Measurements from ENCODE around the gene ZNF207. TPM values are rescaled to one million over a fixed set of nuclear protein-coding genes. Genes with fewer than 3 reads are reported as not detected.
"Not testable (repeated sequence)": the region's sequence is repeated elsewhere in the genome, so short reads cannot be mapped to it uniquely, and the experiment has no call there.

ZNF207 gene
- polyA plus RNA-seq, 2 of the 4 experiments (the other 2 are of a cell fraction) = 208 to 292 TPM

- FAIRE-seq (no peak), ATAC-seq (no peak), DNase-seq (ENCODE audit: low read depth in 1 of 2, low spot score in 1 of 2) (no peak)
- ChIA-PET CTCF (interaction anchor here (1.4 to 2.6 kb wide), 2 partner anchors 13 to 58 kb away, joined by 5 to 7 read pairs; partner anchors contain the start of gene PSMD11), POLR2A (interaction anchor here (1.3 kb wide), 1 partner anchor 9 kb away, joined by 4 read pairs; no protein-coding TSS in a partner anchor)
- H3K4me2 ChIP-seq = no peak overlapping the region
- no peak overlapping the region for H3K4me3 ChIP-seq
- TF ChIP-seq EHMT2 (IDR thresholded peaks at IDR 0.05; ENCODE audit: low read depth) (no peak), HOXB5 (CRISPR knock-in tag; IDR thresholded peaks at IDR 0.05) (no peak), SREBF2 (IDR thresholded peaks at IDR 0.05) (no peak), POLR2AphosphoS2 (conservative IDR thresholded peaks at IDR 0.05; ENCODE audit: low read length) (no peak), ELK1 (IDR thresholded peaks at IDR 0.05; ENCODE audit: low read depth, low read length) (no peak), ESRRA (IDR thresholded peaks at IDR 0.05; ENCODE audit: borderline replicate concordance, low read length) (no peak), JUNB (IDR thresholded peaks at IDR 0.05) (no peak), NPAS2 (CRISPR knock-in tag; IDR thresholded peaks at IDR 0.05; ENCODE audit: borderline replicate concordance) (no peak), FOSB (CRISPR knock-in tag; IDR thresholded peaks at IDR 0.05) (no peak)
- TF ChIP-seq, protein P1, sequence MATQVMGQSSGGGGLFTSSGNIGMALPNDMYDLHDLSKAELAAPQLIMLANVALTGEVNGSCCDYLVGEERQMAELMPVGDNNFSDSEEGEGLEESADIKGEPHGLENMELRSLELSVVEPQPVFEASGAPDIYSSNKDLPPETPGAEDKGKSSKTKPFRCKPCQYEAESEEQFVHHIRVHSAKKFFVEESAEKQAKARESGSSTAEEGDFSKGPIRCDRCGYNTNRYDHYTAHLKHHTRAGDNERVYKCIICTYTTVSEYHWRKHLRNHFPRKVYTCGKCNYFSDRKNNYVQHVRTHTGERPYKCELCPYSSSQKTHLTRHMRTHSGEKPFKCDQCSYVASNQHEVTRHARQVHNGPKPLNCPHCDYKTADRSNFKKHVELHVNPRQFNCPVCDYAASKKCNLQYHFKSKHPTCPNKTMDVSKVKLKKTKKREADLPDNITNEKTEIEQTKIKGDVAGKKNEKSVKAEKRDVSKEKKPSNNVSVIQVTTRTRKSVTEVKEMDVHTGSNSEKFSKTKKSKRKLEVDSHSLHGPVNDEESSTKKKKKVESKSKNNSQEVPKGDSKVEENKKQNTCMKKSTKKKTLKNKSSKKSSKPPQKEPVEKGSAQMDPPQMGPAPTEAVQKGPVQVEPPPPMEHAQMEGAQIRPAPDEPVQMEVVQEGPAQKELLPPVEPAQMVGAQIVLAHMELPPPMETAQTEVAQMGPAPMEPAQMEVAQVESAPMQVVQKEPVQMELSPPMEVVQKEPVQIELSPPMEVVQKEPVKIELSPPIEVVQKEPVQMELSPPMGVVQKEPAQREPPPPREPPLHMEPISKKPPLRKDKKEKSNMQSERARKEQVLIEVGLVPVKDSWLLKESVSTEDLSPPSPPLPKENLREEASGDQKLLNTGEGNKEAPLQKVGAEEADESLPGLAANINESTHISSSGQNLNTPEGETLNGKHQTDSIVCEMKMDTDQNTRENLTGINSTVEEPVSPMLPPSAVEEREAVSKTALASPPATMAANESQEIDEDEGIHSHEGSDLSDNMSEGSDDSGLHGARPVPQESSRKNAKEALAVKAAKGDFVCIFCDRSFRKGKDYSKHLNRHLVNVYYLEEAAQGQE (IDR thresholded peaks at IDR 0.05) = no peak
- WGBS (ENCODE audit: missing lambda C conversion rate) = 92% methylated on average over 5 of the region's 5 CpGs
- H3K27ac ChIP-seq = no peak overlapping the region
- peaks cover 22% of the 10 kb centered on the region for H3K4me1 ChIP-seq
- H3K9me3 ChIP-seq = no peaks in the 10 kb centered on the region
These were observed 36.0 kb downstream of the ZNF207 start for GRCh38 chr17:32385971-32386370.

- CTCF ChIA-PET = interaction anchor here (0.7 to 2.6 kb wide), 3 partner anchors 12 to 57 kb away, joined by 3 to 7 read pairs (median 5); partner anchors contain the start of gene PSMD11
These were observed 36.9 kb downstream of the ZNF207 start for GRCh38 chr17:32386844-32387243.

DNA sequence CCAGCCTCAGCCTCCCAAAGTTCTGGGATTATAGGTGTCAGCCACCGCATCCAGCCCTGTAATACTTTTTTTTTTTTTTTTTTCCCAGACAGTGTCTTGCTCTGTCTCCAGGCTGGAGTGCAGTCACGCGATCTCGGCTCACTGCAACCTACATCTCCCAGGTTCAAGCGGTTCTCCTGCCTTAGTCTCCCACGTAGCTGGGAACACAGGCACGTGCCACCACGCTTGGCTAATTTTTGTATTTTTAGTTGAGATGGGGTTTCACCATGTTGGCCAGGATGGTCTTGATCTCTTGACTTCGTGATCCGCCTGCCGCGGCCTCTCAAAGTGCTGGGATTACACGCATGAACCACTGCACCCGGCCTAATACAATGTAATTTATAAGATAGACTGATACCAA is 38.2 kb downstream of the ZNF207 start:
- not testable (repeated sequence) for H3K4me1 ChIP-seq; H3K4me3 ChIP-seq; FAIRE-seq; DNase-seq (ENCODE audit: low read depth in 1 of 2, low spot score in 1 of 2); H3K27ac ChIP-seq; H3K4me2 ChIP-seq; ATAC-seq; H3K9me3 ChIP-seq
- WGBS (ENCODE audit: missing lambda C conversion rate) = 97% methylated on average over 14 of the region's 14 CpGs
- ChIA-PET CTCF (interaction anchor here (0.6 to 2.6 kb wide), 2 partner anchors 11 to 17 kb away, joined by 3 to 7 read pairs; no protein-coding TSS in a partner anchor), POLR2A (interaction anchor here (0.7 kb wide), 1 partner anchor 27 kb away, joined by 3 read pairs; no protein-coding TSS in a partner anchor)

More at GRCh38 chr17:32386844-32387243, 36.9 kb downstream of the ZNF207 start:
- ATAC-seq (0 out of 6 replicates have a peak, but pooled peaks of 1 of the 2 experiments have one; percentile 3), DNase-seq (ENCODE audit: low read depth in 1 of 2, low spot score in 1 of 2) (no peak), FAIRE-seq (no peak)
- no peak overlapping the region for H3K4me2 ChIP-seq
- no peak overlapping the region for H3K4me3 ChIP-seq
- peaks cover 13% of the 10 kb centered on the region for H3K4me1 ChIP-seq
- no peaks in the 10 kb centered on the region for H3K9me3 ChIP-seq
- TF ChIP-seq POLR2AphosphoS2 (conservative IDR thresholded peaks at IDR 0.05; ENCODE audit: low read length) (no peak), KDM1A (IDR thresholded peaks at IDR 0.05; ENCODE audit: low read depth) (no peak), E2F6 (IDR thresholded peaks at IDR 0.05; ENCODE audit: borderline replicate concordance, low read depth) (no peak), ZC3H11A (IDR thresholded peaks at IDR 0.05) (no peak), JUNB (IDR thresholded peaks at IDR 0.05) (no peak), HOXA7 (CRISPR knock-in tag; IDR thresholded peaks at IDR 0.05) (no peak), KDM5A (IDR thresholded peaks at IDR 0.05) (no peak), TFCP2L1 (CRISPR knock-in tag; IDR thresholded peaks at IDR 0.05) (no peak), HOXB5 (CRISPR knock-in tag; IDR thresholded peaks at IDR 0.05) (no peak), MAFK (IDR thresholded peaks at IDR 0.05; ENCODE audit: partially characterized antibody) (no peak), ATOH8 (CRISPR knock-in tag; IDR thresholded peaks at IDR 0.05; ENCODE audit: low read depth) (no peak), MAZ (IDR thresholded peaks at IDR 0.05; ENCODE audit: borderline replicate concordance, low read depth, low read length) (no peak), EP300 (IDR thresholded peaks at IDR 0.05) (no peak), CHD2 (IDR thresholded peaks at IDR 0.05; ENCODE audit: low read length, partially characterized antibody) (no peak), BCL3 (IDR thresholded peaks at IDR 0.05) (no peak), HEYL (CRISPR knock-in tag; IDR thresholded peaks at IDR 0.05) (no peak), POLR2A (IDR thresholded peaks at IDR 0.05; ENCODE audit: low read length) (no peak), FOXS1 (CRISPR knock-in tag; IDR thresholded peaks at IDR 0.05) (no peak), CBX2 (IDR thresholded peaks at IDR 0.05; ENCODE audit: borderline replicate concordance, low read depth) (no peak)
- TF ChIP-seq, protein P2, sequence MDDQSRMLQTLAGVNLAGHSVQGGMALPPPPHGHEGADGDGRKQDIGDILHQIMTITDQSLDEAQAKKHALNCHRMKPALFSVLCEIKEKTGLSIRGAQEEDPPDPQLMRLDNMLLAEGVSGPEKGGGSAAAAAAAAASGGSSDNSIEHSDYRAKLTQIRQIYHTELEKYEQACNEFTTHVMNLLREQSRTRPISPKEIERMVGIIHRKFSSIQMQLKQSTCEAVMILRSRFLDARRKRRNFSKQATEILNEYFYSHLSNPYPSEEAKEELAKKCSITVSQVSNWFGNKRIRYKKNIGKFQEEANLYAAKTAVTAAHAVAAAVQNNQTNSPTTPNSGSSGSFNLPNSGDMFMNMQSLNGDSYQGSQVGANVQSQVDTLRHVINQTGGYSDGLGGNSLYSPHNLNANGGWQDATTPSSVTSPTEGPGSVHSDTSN (IDR thresholded peaks at IDR 0.05) = no peak
- POLR2A ChIA-PET = interaction anchor here (0.7 kb wide), 1 partner anchor 54 kb away, joined by 3 read pairs; no protein-coding TSS in a partner anchor
- no peak overlapping the region for H3K27ac ChIP-seq
